ENCODE measurements around the gene ITM2B.

Gene ITM2B

GRCh38 chr13:48264058-48264457, 31.1 kb downstream of the ITM2B start:
- no peak for DNase-seq

DNA sequence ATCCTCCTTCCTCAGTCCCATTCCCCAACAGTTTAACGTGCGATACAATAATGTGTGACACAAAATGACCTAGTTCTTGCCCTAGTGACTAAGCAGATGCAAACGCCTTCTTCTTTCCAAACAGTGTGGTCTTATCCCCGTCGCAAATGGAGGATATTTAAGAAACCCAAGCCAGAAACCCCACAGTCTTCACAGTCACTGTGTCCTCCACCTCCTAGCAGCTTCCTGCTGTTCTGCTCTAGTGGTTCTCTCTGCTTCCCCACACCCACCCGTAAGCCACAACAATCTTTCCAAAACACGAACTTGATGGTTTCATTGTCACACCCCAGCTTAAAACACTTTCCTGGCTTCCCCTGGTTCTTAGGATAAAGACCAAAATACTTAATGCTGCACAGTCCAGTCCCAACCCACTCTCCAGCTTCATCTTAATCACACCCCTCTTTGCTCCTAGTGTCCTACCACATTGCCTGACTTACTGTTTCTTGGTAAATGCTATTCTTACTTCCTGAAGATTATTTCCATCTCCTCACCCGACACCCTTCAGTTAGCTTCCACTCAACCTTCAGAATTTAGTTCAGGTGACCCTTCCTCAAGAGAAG, 32.3 kb downstream of the ITM2B start:
- no peak for DNase-seq

GRCh38 chr13:48266150-48266549, 33.1 kb downstream of the ITM2B start:
- DNase-seq = no peak

GRCh38 chr13:48266701-48267639, 34.0 kb downstream of the ITM2B start:
- DNase-seq = no peak

- DNase-seq = no peak
Observed at GRCh38 chr13:48268019-48268418, 35.0 kb downstream of the ITM2B start.

- no peak for DNase-seq
Observed at GRCh38 chr13:48273346-48273745, 40.3 kb downstream of the ITM2B start.

DNA sequence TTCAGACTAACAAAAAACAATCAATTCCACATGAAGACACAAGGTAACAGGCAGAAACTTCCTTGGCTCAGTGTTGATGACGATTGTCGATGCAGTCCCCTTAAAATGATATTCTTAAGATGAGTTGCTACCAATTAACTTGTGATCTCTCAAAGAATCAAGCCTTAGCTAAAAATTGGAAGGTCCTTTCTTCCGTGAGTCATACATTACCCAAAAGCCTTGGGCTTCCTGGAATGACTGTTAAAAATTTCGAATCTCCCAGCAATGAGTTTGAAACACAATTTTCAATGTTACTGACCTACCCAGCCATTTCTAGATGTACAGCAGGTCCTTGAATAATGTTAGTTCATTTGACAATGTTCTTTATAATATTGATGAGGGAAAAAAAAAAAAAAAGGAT, 42.5 kb downstream of the ITM2B start:
- DNase-seq = no peak

- no peak for DNase-seq
Observed at GRCh38 chr13:48278806-48279205, 45.8 kb downstream of the ITM2B start.

- DNase-seq = no peak
Observed at GRCh38 chr13:48281556-48281955, 48.5 kb downstream of the ITM2B start.

DNA sequence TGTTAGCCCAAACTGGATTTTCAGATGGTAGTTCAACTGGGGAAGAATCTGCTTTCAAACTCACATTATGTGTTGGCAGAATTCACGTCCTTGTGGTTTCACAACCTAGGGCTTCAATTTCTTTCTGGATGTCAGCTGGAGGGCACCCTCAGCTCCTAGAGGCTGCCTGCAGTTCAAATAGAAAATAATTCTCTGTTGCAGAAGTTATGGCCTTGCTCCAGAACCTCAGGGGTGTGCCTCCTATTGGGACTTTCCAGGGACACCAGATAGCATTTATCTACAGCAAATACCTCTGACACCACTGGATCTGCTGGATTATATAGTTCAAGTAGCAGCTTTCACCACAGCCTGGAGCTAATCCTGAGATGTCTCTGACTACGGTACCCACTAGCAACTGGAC, 58.7 kb downstream of the ITM2B start:
- no peak for DNase-seq

DNA sequence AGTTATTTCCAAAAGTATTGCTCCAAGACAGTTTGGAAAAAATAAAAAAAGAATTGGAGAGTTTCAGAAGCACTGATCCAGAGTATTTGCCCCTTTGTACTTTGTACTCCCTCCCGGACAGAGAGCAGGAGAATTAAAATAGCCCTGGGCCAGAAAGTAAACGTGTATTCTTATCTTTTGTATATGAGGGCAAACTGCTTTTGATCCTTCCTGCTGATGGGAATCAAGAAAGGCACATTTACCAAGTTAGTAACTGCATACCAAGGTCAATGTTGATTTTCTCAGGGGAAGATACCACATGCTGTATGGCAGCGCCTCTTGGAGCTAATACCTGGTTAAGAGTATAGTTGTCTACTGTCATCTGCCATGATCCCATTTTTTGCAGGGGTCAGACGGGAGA, 59.6 kb downstream of the ITM2B start:
- DNase-seq = no peak

DNA sequence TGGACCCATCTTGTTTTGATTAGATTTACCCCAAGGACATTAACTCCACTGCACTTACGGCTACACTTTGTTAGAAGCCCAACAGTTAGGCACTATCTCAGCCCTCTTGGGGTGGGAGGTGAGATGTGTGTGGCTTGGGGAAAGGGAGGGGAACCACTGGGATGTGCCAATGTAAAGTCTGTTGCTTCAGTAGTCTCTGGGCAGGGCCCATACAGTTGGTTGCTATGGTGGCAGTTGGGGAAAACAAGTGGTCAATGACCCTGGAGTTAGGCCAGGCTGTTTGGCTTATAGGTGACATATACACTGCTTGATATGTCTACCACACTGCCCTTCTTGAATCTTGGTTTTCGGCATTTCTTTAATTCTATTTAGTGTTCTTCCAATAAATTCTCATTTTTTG, 61.6 kb downstream of the ITM2B start:
- no peak for DNase-seq

DNA sequence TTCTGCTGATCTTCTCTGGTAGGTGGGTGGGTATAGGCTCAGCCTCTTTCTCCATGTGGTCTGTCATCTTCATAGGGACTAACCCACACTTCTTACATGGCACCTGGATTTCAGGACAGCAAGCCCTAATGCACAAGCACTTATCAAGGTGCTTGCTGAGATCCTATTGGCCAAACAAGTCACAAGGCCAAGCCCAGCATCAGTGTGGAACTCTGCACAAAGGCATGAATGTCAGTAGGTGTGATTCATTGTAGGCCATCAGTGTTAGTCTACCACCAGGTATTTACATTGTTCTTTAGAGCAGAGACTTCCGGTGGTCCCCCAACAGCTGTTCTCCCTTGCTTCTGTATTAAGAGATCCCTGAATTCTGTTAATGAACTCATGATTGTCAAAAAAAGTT, 62.3 kb downstream of the ITM2B start:
- no peak for DNase-seq

GRCh38 chr13:48296528-48296927, 63.5 kb downstream of the ITM2B start:
- DNase-seq = no peak

DNA sequence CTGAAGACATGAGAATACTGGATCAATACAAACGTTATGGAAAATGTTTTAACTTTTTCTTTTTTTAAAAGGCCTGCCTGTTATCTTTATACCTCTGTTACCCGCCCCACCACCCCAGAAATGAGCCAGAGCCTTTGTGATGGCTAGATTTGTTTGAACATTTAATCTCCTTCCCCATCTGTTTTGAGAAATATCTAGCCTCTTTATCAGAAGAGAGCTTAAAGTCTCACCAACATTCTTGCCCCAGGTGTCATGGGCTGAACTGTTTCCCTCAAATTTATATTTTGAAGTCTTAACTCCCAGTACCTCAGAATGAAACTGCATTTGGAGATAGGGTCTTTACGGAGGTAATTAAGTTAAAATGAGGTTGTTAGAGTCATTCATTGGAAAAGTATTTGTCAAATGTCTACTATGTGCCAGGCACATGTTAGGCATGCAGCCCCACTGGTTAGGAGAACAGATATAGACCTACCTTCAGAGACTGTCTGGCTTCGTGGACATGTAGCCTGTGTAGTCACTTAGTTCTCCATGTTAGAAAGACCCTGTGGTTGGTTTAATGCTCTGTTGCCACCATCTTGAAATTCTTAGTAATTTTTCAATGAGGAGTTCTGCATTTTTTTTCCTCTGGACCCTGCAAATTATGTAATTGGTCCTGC, 64.3 kb downstream of the ITM2B start:
- no peak for DNase-seq

GRCh38 chr13:48299591-48299990, 66.6 kb downstream of the ITM2B start:
- no peak for DNase-seq

DNA sequence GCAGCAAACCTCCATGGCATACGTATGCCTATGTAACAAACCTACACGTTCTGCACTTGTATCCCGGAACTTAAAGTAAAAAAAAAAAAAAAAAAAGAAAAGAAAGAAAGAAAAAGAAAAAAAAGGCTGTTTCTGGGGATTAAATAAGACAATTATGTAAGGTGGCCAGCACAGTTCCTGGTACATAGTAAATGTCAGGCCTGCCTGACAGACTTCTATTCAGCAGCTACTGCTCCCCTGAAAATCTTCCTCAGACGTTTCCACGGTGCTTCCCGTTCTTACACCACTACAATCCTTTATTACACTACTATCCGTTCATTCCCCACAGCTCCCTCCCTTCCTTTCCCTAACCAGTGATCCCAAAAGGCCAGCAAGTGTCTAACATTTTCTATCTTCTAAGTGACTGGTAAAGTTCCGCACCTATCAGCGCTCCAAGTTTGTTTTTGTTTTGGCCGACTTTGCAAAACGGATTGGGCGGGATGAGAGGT, 69.9 kb downstream of the ITM2B start:
- DNase-seq = no peak

DNA sequence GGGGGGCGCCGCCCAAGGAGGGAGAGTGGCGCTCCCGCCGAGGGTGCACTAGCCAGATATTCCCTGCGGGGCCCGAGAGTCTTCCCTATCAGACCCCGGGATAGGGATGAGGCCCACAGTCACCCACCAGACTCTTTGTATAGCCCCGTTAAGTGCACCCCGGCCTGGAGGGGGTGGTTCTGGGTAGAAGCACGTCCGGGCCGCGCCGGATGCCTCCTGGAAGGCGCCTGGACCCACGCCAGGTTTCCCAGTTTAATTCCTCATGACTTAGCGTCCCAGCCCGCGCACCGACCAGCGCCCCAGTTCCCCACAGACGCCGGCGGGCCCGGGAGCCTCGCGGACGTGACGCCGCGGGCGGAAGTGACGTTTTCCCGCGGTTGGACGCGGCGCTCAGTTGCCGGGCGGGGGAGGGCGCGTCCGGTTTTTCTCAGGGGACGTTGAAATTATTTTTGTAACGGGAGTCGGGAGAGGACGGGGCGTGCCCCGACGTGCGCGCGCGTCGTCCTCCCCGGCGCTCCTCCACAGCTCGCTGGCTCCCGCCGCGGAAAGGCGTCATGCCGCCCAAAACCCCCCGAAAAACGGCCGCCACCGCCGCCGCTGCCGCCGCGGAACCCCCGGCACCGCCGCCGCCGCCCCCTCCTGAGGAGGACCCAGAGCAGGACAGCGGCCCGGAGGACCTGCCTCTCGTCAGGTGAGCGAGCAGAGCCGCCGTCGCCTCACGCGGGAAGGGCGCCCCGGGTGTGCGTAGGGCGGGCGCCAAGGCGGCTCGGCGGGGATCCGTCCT, 70.5 kb downstream of the ITM2B start, which contains the start of gene RB1:
Gene RB1 (plus strand): TSS at position 393 of the 784 bp plus-strand sequence. CDS start 162 bp downstream, at position 555.
- peak; percentile 94 for DNase-seq

- peak; percentile 74 for DNase-seq
Observed at GRCh38 chr13:48304143-48304876, 71.3 kb downstream of the ITM2B start.

- no peak for DNase-seq
Observed at GRCh38 chr13:48311223-48311622, 78.2 kb downstream of the ITM2B start.

GRCh38 chr13:48315969-48316650, 83.1 kb downstream of the ITM2B start:
- DNase-seq = no peak

All from activated CD8-positive, alpha-beta memory T cell treated with anti-CD3 and anti-CD28 coated beads for 24 hours (primary cell).